Measurements from ENCODE around the gene BRCA2. TPM values are rescaled to one million over a fixed set of nuclear protein-coding genes. Genes with fewer than 3 reads are reported as not detected.

The BRCA2 gene
- total RNA-seq, 1 experiment from 2014 or later, result 16.8 TPM

DNA sequence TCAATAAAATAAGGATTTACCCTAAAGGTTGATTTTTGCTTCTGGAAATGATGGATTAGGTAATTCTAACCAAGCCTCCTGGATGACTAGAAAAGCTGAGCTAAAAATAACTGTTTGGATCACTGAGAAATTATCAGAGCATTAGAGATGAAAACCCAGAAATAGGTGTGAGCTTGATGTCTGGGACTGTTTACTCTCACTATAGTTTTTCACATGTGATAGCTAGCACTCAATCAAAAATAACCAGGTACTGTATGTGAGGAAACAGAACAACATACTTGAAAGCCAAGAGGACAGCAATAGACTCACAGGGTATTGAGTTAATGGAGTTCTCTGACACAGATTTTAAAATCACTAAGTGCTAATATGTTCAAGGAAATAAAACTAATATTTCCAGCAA is 9.7 kb upstream of the BRCA2 start:
- H3K9me2 ChIP-seq (replicated peaks; ENCODE audit: low read length), result no peaks in the 10 kb centered on the region
- H3K9me3 ChIP-seq (ENCODE audit: low read length), result no peaks in the 10 kb centered on the region
- no peaks in the 10 kb centered on the region for H3K79me2 ChIP-seq (ENCODE audit: low read length)
- H3K27me3 ChIP-seq (ENCODE audit: low read length), result peaks cover 5% of the 10 kb centered on the region
- H2AFZ ChIP-seq (ENCODE audit: low read length), result no peak overlapping the region
- no peaks in the 10 kb centered on the region for H4K20me1 ChIP-seq (ENCODE audit: low read length)
- no peak for DNase-seq
- CTCF ChIA-PET, result no interaction called here
- no peak overlapping the region for H3K4me3 ChIP-seq (ENCODE audit: low read length)
- no TSS peak for BruUV-seq (replicated peaks)
- POLR2A ChIA-PET (ENCODE audit: unreplicated experiment), result no interaction called here
- no peaks in the 10 kb centered on the region for H3F3A ChIP-seq (ENCODE audit: low read length, unreplicated experiment)
- H3K4me1 ChIP-seq (ENCODE audit: insufficient read depth, low read length), result no peaks in the 10 kb centered on the region
- H3K27ac ChIP-seq (ENCODE audit: low read length), result no peak overlapping the region
- no peak overlapping the region for H3K4me2 ChIP-seq (ENCODE audit: low read length)
- no peak for ATAC-seq
- TF ChIP-seq EZH2phosphoT487 (IDR thresholded peaks at IDR 0.05; ENCODE audit: borderline replicate concordance, low read length) (no peak), CTCF (conservative IDR thresholded peaks at IDR 0.05; ENCODE audit: low read depth, low read length) (no peak), EZH2 (IDR thresholded peaks at IDR 0.05; ENCODE audit: low read length, unreplicated experiment) (no peak)
- no peak overlapping the region for H3K9ac ChIP-seq (ENCODE audit: low read length)
- intact Hi-C loops (cut with micrococcal nuclease), result no loop called here
- no peaks in the 10 kb centered on the region for H3K36me3 ChIP-seq (ENCODE audit: low read depth, low read length)

DNA sequence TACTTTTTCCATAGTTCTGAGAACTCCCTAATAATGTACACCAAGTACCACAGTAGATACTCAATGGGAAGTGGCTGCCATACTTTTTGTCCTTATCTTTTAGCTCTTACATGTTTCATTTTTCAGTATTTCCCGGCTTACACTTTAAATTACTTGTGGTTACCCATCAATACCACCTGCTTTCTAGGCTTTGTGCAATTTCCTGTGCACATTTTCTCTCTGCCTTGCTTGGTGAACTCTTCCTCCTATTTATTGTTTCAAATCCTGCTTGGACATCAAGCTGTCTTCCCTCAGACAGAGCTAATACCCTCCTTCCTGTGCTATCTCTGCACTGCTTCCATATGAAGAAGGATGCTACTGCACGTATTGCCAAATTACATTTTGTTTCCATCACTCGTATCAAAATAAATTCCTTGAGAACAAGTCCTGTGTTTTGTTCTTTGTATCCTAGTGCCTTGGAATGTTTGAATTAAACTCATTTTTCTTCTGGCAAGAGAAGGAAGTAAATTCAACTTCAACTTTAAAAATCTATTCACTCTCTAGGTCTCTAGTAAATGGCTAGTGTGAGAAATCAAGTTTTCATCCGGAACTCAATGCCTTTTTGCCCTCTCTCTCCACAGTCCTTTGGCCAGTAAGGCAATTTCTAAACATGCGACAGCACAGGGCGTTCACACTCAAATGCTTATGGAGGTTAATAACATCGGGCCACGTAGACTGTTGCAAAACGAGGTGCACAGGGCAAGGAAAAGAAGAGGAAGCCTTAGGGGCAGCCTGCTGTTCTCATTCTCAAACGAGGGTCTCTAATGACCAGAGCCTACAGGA is 5.8 kb upstream of the BRCA2 start:
- intact Hi-C loops (cut with micrococcal nuclease), result loop anchor here (1.0 to 10.0 kb wide), 4 partner anchors 42 to 399 kb away; partner anchors contain the start of gene N4BP2L1
- DNase-seq (peak; percentile 3), ATAC-seq (no peak)
- Histone ChIP-seq H3K9me2 (replicated peaks; ENCODE audit: low read length) (no peaks in the 10 kb centered on the region), H3K9me3 (ENCODE audit: low read length) (no peaks in the 10 kb centered on the region), H4K20me1 (ENCODE audit: low read length) (no peaks in the 10 kb centered on the region), H3K36me3 (ENCODE audit: low read depth, low read length) (no peaks in the 10 kb centered on the region), H3K79me2 (ENCODE audit: low read length) (no peaks in the 10 kb centered on the region), H3K4me3 (ENCODE audit: low read length) (peak overlapping the region; percentile 11; the same call in 1 of the 2 replicates), H3K4me1 (ENCODE audit: insufficient read depth, low read length) (no peaks in the 10 kb centered on the region), H3K27me3 (ENCODE audit: low read length) (no peaks in the 10 kb centered on the region), H3K4me2 (ENCODE audit: low read length) (peak overlapping the region; percentile 49), H3K27ac (ENCODE audit: low read length) (no peak overlapping the region), H3F3A (ENCODE audit: low read length, unreplicated experiment) (no peaks in the 10 kb centered on the region), H2AFZ (ENCODE audit: low read length) (peak overlapping the region; percentile 54; the same call in 1 of the 2 replicates), H3K9ac (ENCODE audit: low read length) (no peak overlapping the region)
- ChIA-PET CTCF (no interaction called here), POLR2A (ENCODE audit: unreplicated experiment) (no interaction called here)
- TF ChIP-seq EZH2phosphoT487 (IDR thresholded peaks at IDR 0.05; ENCODE audit: borderline replicate concordance, low read length) (no peak), CTCF (conservative IDR thresholded peaks at IDR 0.05; ENCODE audit: low read depth, low read length) (no peak), EZH2 (IDR thresholded peaks at IDR 0.05; ENCODE audit: low read length, unreplicated experiment) (no peak)
- BruUV-seq (replicated peaks), result no TSS peak

- Histone ChIP-seq H3K9ac (ENCODE audit: low read length) (no peak overlapping the region), H3K4me3 (ENCODE audit: low read length) (peak overlapping the region; percentile 11; the same call in 1 of the 2 replicates), H3K27me3 (ENCODE audit: low read length) (no peaks in the 10 kb centered on the region), H3K4me2 (ENCODE audit: low read length) (peak overlapping the region; percentile 49), H3K9me2 (replicated peaks; ENCODE audit: low read length) (no peaks in the 10 kb centered on the region), H2AFZ (ENCODE audit: low read length) (peak overlapping the region; percentile 54), H4K20me1 (ENCODE audit: low read length) (no peaks in the 10 kb centered on the region), H3F3A (ENCODE audit: low read length, unreplicated experiment) (no peaks in the 10 kb centered on the region), H3K4me1 (ENCODE audit: insufficient read depth, low read length) (peaks cover 5% of the 10 kb centered on the region), H3K27ac (ENCODE audit: low read length) (no peak overlapping the region), H3K79me2 (ENCODE audit: low read length) (no peaks in the 10 kb centered on the region), H3K36me3 (ENCODE audit: low read depth, low read length) (no peaks in the 10 kb centered on the region), H3K9me3 (ENCODE audit: low read length) (no peaks in the 10 kb centered on the region)
- DNase-seq, result peak; percentile 65
- TF ChIP-seq EZH2phosphoT487 (IDR thresholded peaks at IDR 0.05; ENCODE audit: borderline replicate concordance, low read length), result no peak
- TF ChIP-seq CTCF (conservative IDR thresholded peaks at IDR 0.05; ENCODE audit: low read depth, low read length), result peak; percentile 76
- no peak for TF ChIP-seq EZH2 (IDR thresholded peaks at IDR 0.05; ENCODE audit: low read length, unreplicated experiment)
- CTCF ChIA-PET, result no interaction called here
- no TSS peak for BruUV-seq (replicated peaks)
- intact Hi-C loops (cut with micrococcal nuclease), result loop anchor here (1.0 to 10.0 kb wide), 4 partner anchors 43 to 400 kb away; partner anchors contain the start of gene N4BP2L1
- POLR2A ChIA-PET (ENCODE audit: unreplicated experiment), result no interaction called here
- peak; percentile 85 for ATAC-seq
Measured at GRCh38 chr13:32310134-32310706, 5.1 kb upstream of the BRCA2 start.

Measured in PC-3 (cell line).